ENCODE data around the gene FNDC3B. TPM values are rescaled to one million over a fixed set of nuclear protein-coding genes. Genes with fewer than 3 reads are reported as not detected.

FNDC3B gene
- total RNA-seq, 1 donor from 2014 or later, result 24.7 TPM

- Mint-ChIP-seq H3K9me3 (peaks cover 4% of the 10 kb centered on the region), H3K4me3 (ENCODE audit: low read depth) (no peak overlapping the region), H3K27ac (no peak overlapping the region), H3K27me3 (ENCODE audit: low read depth) (no peaks in the 10 kb centered on the region), H3K4me1 (ENCODE audit: low read depth) (peaks cover 64% of the 10 kb centered on the region), H3K36me3 (ENCODE audit: low read depth) (peaks cover 37% of the 10 kb centered on the region)
- DNase-seq (ENCODE audit: low spot score), result no peak
- intact Hi-C loops (cut with micrococcal nuclease), result loop anchor here (5.0 to 10.0 kb wide), 3 partner anchors 49 to 461 kb away; partner anchors contain the start of gene FNDC3B
These were observed 94.5 kb downstream of the FNDC3B start for GRCh38 chr3:172133838-172134237.

- no peaks in the 10 kb centered on the region for H3K27me3 Mint-ChIP-seq (ENCODE audit: low read depth)
- H3K36me3 Mint-ChIP-seq (ENCODE audit: low read depth), result peaks cover 34% of the 10 kb centered on the region
- no peak overlapping the region for H3K27ac Mint-ChIP-seq
- no peak overlapping the region for H3K4me3 Mint-ChIP-seq (ENCODE audit: low read depth)
- peaks cover 4% of the 10 kb centered on the region for H3K9me3 Mint-ChIP-seq
- no peak for DNase-seq (ENCODE audit: low spot score)
- intact Hi-C loops (cut with micrococcal nuclease), result loop anchor here (5.0 to 10.0 kb wide), 3 partner anchors 50 to 460 kb away; partner anchors contain the start of gene FNDC3B
- H3K4me1 Mint-ChIP-seq (ENCODE audit: low read depth), result peaks cover 66% of the 10 kb centered on the region
These were observed 95.0 kb downstream of the FNDC3B start for GRCh38 chr3:172134352-172134751.

- intact Hi-C loops (cut with micrococcal nuclease), result loop anchor here (10.0 kb wide), 2 partner anchors 50 to 460 kb away; no protein-coding TSS in a partner anchor
- H3K27ac Mint-ChIP-seq, result no peak overlapping the region
- DNase-seq (ENCODE audit: low spot score), result no peak
- peaks cover 29% of the 10 kb centered on the region for H3K36me3 Mint-ChIP-seq (ENCODE audit: low read depth)
- no peaks in the 10 kb centered on the region for H3K27me3 Mint-ChIP-seq (ENCODE audit: low read depth)
- peaks cover 60% of the 10 kb centered on the region for H3K4me1 Mint-ChIP-seq (ENCODE audit: low read depth)
- H3K9me3 Mint-ChIP-seq, result peaks cover 4% of the 10 kb centered on the region
- H3K4me3 Mint-ChIP-seq (ENCODE audit: low read depth), result no peak overlapping the region
These were observed 95.8 kb downstream of the FNDC3B start for GRCh38 chr3:172135185-172135584.

- no peak for DNase-seq (ENCODE audit: low spot score)
- Mint-ChIP-seq H3K4me1 (ENCODE audit: low read depth) (peaks cover 59% of the 10 kb centered on the region), H3K9me3 (no peaks in the 10 kb centered on the region), H3K36me3 (ENCODE audit: low read depth) (peaks cover 25% of the 10 kb centered on the region), H3K4me3 (ENCODE audit: low read depth) (no peak overlapping the region), H3K27ac (peak overlapping the region; percentile 1), H3K27me3 (ENCODE audit: low read depth) (no peaks in the 10 kb centered on the region)
- intact Hi-C loops (cut with micrococcal nuclease), result loop anchor here (10.0 kb wide), 2 partner anchors 51 to 459 kb away; no protein-coding TSS in a partner anchor
These were observed 96.4 kb downstream of the FNDC3B start for GRCh38 chr3:172135820-172136219.

GRCh38 chr3:172136330-172136729, 97.0 kb downstream of the FNDC3B start:
- no peak for DNase-seq (ENCODE audit: low spot score)
- intact Hi-C loops (cut with micrococcal nuclease), result loop anchor here (10.0 kb wide), 2 partner anchors 52 to 458 kb away; no protein-coding TSS in a partner anchor
- Mint-ChIP-seq H3K9me3 (no peaks in the 10 kb centered on the region), H3K4me3 (ENCODE audit: low read depth) (no peak overlapping the region), H3K36me3 (ENCODE audit: low read depth) (peaks cover 25% of the 10 kb centered on the region), H3K27ac (peak overlapping the region; percentile 1), H3K27me3 (ENCODE audit: low read depth) (no peaks in the 10 kb centered on the region), H3K4me1 (ENCODE audit: low read depth) (peaks cover 63% of the 10 kb centered on the region)

- DNase-seq (ENCODE audit: low spot score), result no peak
- Mint-ChIP-seq H3K4me3 (ENCODE audit: low read depth) (no peak overlapping the region), H3K27ac (peak overlapping the region; percentile 24), H3K4me1 (ENCODE audit: low read depth) (peaks cover 68% of the 10 kb centered on the region), H3K36me3 (ENCODE audit: low read depth) (peaks cover 21% of the 10 kb centered on the region), H3K27me3 (ENCODE audit: low read depth) (no peaks in the 10 kb centered on the region), H3K9me3 (no peaks in the 10 kb centered on the region)
- intact Hi-C loops (cut with micrococcal nuclease), result loop anchor here (2.0 to 10.0 kb wide), 3 partner anchors 15 to 457 kb away; no protein-coding TSS in a partner anchor
These were observed 98.2 kb downstream of the FNDC3B start for GRCh38 chr3:172137287-172138192.

- Mint-ChIP-seq H3K27ac (peak overlapping the region; percentile 24), H3K27me3 (ENCODE audit: low read depth) (no peaks in the 10 kb centered on the region), H3K36me3 (ENCODE audit: low read depth) (peaks cover 19% of the 10 kb centered on the region), H3K9me3 (no peaks in the 10 kb centered on the region), H3K4me1 (ENCODE audit: low read depth) (peaks cover 67% of the 10 kb centered on the region), H3K4me3 (ENCODE audit: low read depth) (no peak overlapping the region)
- intact Hi-C loops (cut with micrococcal nuclease), result loop anchor here (2.0 to 10.0 kb wide), 3 partner anchors 15 to 457 kb away; no protein-coding TSS in a partner anchor
- no peak for DNase-seq (ENCODE audit: low spot score)
These were observed 98.8 kb downstream of the FNDC3B start for GRCh38 chr3:172138193-172138537.

- Mint-ChIP-seq H3K36me3 (ENCODE audit: low read depth) (peaks cover 13% of the 10 kb centered on the region), H3K27ac (peak overlapping the region; percentile 91), H3K27me3 (ENCODE audit: low read depth) (no peaks in the 10 kb centered on the region), H3K9me3 (no peaks in the 10 kb centered on the region), H3K4me1 (ENCODE audit: low read depth) (peaks cover 62% of the 10 kb centered on the region), H3K4me3 (ENCODE audit: low read depth) (no peak overlapping the region)
- intact Hi-C loops (cut with micrococcal nuclease), result loop anchor here (1.0 to 10.0 kb wide), 4 partner anchors 14 to 456 kb away; no protein-coding TSS in a partner anchor
- DNase-seq (ENCODE audit: low spot score), result no peak
These were observed 99.6 kb downstream of the FNDC3B start for GRCh38 chr3:172138792-172139507.

GRCh38 chr3:172139528-172140276, 100.3 kb downstream of the FNDC3B start:
- Mint-ChIP-seq H3K9me3 (no peaks in the 10 kb centered on the region), H3K36me3 (ENCODE audit: low read depth) (peaks cover 10% of the 10 kb centered on the region), H3K4me1 (ENCODE audit: low read depth) (peaks cover 61% of the 10 kb centered on the region), H3K27ac (no peak overlapping the region), H3K4me3 (ENCODE audit: low read depth) (no peak overlapping the region), H3K27me3 (ENCODE audit: low read depth) (no peaks in the 10 kb centered on the region)
- intact Hi-C loops (cut with micrococcal nuclease), result loop anchor here (1.0 to 10.0 kb wide), 4 partner anchors 13 to 455 kb away; no protein-coding TSS in a partner anchor
- no peak for DNase-seq (ENCODE audit: low spot score)

GRCh38 chr3:172140499-172141391, 101.4 kb downstream of the FNDC3B start:
- Mint-ChIP-seq H3K36me3 (ENCODE audit: low read depth) (peaks cover 5% of the 10 kb centered on the region), H3K27me3 (ENCODE audit: low read depth) (no peaks in the 10 kb centered on the region), H3K9me3 (no peaks in the 10 kb centered on the region), H3K27ac (no peak overlapping the region), H3K4me1 (ENCODE audit: low read depth) (peaks cover 62% of the 10 kb centered on the region), H3K4me3 (ENCODE audit: low read depth) (no peak overlapping the region)
- DNase-seq (ENCODE audit: low spot score), result no peak
- intact Hi-C loops (cut with micrococcal nuclease), result no loop called here

- Mint-ChIP-seq H3K36me3 (ENCODE audit: low read depth) (no peaks in the 10 kb centered on the region), H3K4me1 (ENCODE audit: low read depth) (peaks cover 62% of the 10 kb centered on the region), H3K4me3 (ENCODE audit: low read depth) (no peak overlapping the region), H3K27ac (no peak overlapping the region), H3K27me3 (ENCODE audit: low read depth) (no peaks in the 10 kb centered on the region), H3K9me3 (no peaks in the 10 kb centered on the region)
- DNase-seq (ENCODE audit: low spot score), result no peak
- intact Hi-C loops (cut with micrococcal nuclease), result no loop called here
These were observed 102.9 kb downstream of the FNDC3B start for GRCh38 chr3:172142051-172142863.
